Right renal cortex interstitium (tissue), 3 donors: Measurements from ENCODE around the gene STK40. TPM values are rescaled to one million over a fixed set of nuclear protein-coding genes. Genes with fewer than 3 reads are reported as not detected.

Experiments used
- DNase-seq, 3 donors: peaks; one replicate each; pipeline ENCODE4 v3.0.0-alpha.2; 2013; ENCODE audit warnings: low read depth in 3 of 3, low spot score in 2 of 3
- polyA plus RNA-seq, 3 donors: library from polyadenylated mRNA; unstranded; fragments of 120-200 nt; gene quantifications; one replicate each; pipeline ENCODE4 v1.2.1, GENCODE V29; 2013; ENCODE audit not compliant: insufficient read length in 3 of 3

Gene STK40
- polyA plus RNA-seq, 3 donors: 38.5 to 46.5 (median 43.6) TPM

- no peak for DNase-seq
These were observed 14.7 kb upstream of the STK40 start for GRCh38 chr1:36400514-36400824.

GRCh38 chr1:36398370-36398977 lies 12.8 kb upstream of the STK40 start:
- DNase-seq: no peak

GRCh38 chr1:36397378-36398230 lies 11.9 kb upstream of the STK40 start, which contains the start of gene LSM10:
Gene LSM10 (minus strand): TSS chr1:36397908. CDS start chr1:36394129, 3,779 bp downstream.
- DNase-seq: peak; percentile 81 to 90 (median 86)

GRCh38 chr1:36397083-36397377 lies 11.3 kb upstream of the STK40 start:
- no peak for DNase-seq

- DNase-seq: no peak
These were observed 10.6 kb upstream of the STK40 start for GRCh38 chr1:36396359-36396758.

GRCh38 chr1:36393686-36394085 lies 8.0 kb upstream of the STK40 start:
- DNase-seq: no peak

GRCh38 chr1:36392836-36393235 lies 7.1 kb upstream of the STK40 start:
- DNase-seq: no peak

- no peak for DNase-seq
These were observed 5.5 kb upstream of the STK40 start for GRCh38 chr1:36391271-36391670.

- DNase-seq: no peak
These were observed 4.7 kb upstream of the STK40 start for GRCh38 chr1:36390411-36390810.

GRCh38 chr1:36389999-36390398 lies 4.3 kb upstream of the STK40 start:
- DNase-seq: no peak

- DNase-seq: no peak
These were observed 3.5 kb upstream of the STK40 start for GRCh38 chr1:36389261-36389660.

GRCh38 chr1:36387141-36387949 lies 1.6 kb upstream of the STK40 start:
- DNase-seq: no peak

GRCh38 chr1:36386265-36387140 lies 779 bp upstream of the STK40 start:
- no peak for DNase-seq

- DNase-seq: no peak
These were observed 948 bp downstream of the STK40 start for GRCh38 chr1:36384542-36385409.

GRCh38 chr1:36383240-36383639 lies 2.5 kb downstream of the STK40 start:
- DNase-seq: no peak

- DNase-seq: no peak
These were observed 3.1 kb downstream of the STK40 start for GRCh38 chr1:36382669-36383068.

- DNase-seq: no peak
These were observed 3.5 kb downstream of the STK40 start for GRCh38 chr1:36382231-36382630.

- DNase-seq: no peak
These were observed 4.3 kb downstream of the STK40 start for GRCh38 chr1:36381405-36381804.

- no peak for DNase-seq
These were observed 4.9 kb downstream of the STK40 start for GRCh38 chr1:36380782-36381181.

- no peak for DNase-seq
These were observed 5.5 kb downstream of the STK40 start for GRCh38 chr1:36380143-36380619.
